GM10266 (cell line): ENCODE results near the gene PTPRF.
A peak's percentile ranks its signal among the peaks of the same experiment; 100 is the strongest.

Experiments used
- DNase-seq: peaks from one replicate; pipeline ENCODE4 v3.0.0; 2012; ENCODE audit errors: extremely low spot score
- CTCF ChIP-seq: IDR thresholded peaks from 2 replicates; pipeline ENCODE4 v1.5.1; 2012; ENCODE audit warnings: mild to moderate bottlenecking, low read depth; ENCODE audit not compliant: control insufficient read depth, insufficient read depth; ENCODE audit errors: missing control alignments

The PTPRF gene

GRCh38 chr1:43522431-43522775 lies 8.3 kb upstream of the PTPRF start:
- DNase-seq = no peak
- TF ChIP-seq CTCF = no peak

- DNase-seq = no peak
- TF ChIP-seq CTCF = no peak
Observed at GRCh38 chr1:43522776-43523480, 7.8 kb upstream of the PTPRF start.

GRCh38 chr1:43524804-43525203 lies 5.9 kb upstream of the PTPRF start:
- no peak for DNase-seq

GRCh38 chr1:43526002-43526401 lies 4.7 kb upstream of the PTPRF start:
- DNase-seq = no peak
- no peak for TF ChIP-seq CTCF

More at GRCh38 chr1:43524804-43525203, 5.9 kb upstream of the PTPRF start:
- TF ChIP-seq CTCF = no peak

- DNase-seq = no peak
- TF ChIP-seq CTCF = no peak
Observed at GRCh38 chr1:43527111-43527878, 3.4 kb upstream of the PTPRF start.

- peak; percentile 87 for DNase-seq
Observed at GRCh38 chr1:43529206-43529731, 1.4 kb upstream of the PTPRF start.

More at GRCh38 chr1:43529206-43529731, 1.4 kb upstream of the PTPRF start:
- TF ChIP-seq CTCF = peak; percentile 98
